ENCODE data around the gene PAGE2B.
"Not testable (repeated sequence)": the region's sequence is repeated elsewhere in the genome, so short reads cannot be mapped to it uniquely, and the experiment has no call there.

The PAGE2B gene

DNA sequence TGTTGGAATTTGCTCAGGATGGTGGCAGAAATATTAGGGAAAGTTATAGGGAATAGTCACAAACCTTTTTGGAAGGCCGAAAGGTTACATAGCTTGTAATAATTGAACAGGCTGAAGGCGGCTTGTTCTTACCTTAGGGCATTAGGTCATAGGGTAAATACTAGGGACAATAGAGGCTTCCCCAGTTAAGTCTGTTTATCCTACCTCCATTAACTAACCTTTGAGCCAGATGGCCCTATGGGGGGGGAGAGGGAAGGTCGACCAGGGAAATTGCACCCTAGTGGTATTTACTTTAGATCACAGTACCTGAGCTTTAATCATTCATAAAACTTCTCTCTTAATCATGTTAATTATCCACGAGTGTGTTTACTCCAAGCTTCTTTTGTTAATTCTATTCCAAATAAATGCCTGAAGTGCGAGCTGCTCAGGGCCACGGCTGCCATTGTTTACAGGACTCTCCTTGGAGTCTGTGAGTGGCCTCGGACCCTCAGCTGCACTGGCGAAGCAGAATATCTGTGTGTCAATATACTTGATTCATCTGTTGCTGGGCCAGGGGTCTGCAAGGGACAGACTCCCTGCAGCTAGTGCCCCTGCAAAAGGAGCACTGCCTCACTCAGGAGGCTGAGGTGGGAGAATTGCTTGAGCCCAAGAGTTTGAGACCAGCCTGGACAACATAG is 36.9 kb downstream of the PAGE2B start:
- no peak overlapping the region for H3K4me3 ChIP-seq (ENCODE audit: low read depth, low read length)
- TF ChIP-seq, protein P1, sequence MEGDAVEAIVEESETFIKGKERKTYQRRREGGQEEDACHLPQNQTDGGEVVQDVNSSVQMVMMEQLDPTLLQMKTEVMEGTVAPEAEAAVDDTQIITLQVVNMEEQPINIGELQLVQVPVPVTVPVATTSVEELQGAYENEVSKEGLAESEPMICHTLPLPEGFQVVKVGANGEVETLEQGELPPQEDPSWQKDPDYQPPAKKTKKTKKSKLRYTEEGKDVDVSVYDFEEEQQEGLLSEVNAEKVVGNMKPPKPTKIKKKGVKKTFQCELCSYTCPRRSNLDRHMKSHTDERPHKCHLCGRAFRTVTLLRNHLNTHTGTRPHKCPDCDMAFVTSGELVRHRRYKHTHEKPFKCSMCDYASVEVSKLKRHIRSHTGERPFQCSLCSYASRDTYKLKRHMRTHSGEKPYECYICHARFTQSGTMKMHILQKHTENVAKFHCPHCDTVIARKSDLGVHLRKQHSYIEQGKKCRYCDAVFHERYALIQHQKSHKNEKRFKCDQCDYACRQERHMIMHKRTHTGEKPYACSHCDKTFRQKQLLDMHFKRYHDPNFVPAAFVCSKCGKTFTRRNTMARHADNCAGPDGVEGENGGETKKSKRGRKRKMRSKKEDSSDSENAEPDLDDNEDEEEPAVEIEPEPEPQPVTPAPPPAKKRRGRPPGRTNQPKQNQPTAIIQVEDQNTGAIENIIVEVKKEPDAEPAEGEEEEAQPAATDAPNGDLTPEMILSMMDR (IDR thresholded peaks at IDR 0.05; ENCODE audit: low read depth, low read length) = no peak

DNA sequence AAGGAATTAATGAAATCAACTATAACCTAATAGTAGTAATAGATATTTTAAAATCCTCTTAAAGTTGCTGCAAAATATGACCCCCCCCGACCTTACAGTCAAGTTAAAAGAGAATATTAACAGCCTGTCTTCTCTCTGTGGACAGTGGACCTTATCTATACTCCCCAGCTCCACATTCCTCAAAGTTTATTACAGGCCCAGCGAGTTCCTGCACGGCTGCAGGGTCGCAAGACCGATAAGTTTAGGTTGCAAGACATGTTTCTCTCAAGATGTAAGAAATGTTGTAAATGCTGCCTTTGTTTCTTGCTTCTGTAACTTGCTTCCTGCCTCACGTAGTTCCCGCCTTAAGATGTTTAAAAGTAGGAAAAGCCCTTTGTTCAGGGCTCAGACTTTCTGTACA is 41.8 kb downstream of the PAGE2B start:
- not testable (repeated sequence) for H3K4me3 ChIP-seq (ENCODE audit: low read depth, low read length)

DNA sequence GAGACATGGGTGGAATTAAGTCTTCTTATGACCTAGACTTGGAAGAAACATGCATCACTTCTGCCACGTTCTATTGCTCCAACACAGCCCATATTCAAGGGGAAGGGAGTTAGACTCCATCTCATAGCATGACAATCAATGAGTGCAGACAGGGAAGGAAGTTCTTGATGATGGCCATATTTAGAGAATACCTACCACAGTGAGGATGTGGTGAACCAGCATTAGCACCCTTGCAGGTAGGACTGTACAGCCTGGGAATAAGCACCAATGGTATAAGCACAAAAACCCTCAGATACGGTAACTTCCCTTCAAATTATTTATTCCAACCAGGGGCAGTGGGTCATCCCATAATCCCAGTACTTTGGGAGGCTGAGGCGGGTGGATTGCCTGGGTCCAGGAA is 43.7 kb downstream of the PAGE2B start:
- TF ChIP-seq, protein P1 (IDR thresholded peaks at IDR 0.05; ENCODE audit: low read depth, low read length) = no peak
- H3K4me3 ChIP-seq (ENCODE audit: low read depth, low read length) = no peak overlapping the region

DNA sequence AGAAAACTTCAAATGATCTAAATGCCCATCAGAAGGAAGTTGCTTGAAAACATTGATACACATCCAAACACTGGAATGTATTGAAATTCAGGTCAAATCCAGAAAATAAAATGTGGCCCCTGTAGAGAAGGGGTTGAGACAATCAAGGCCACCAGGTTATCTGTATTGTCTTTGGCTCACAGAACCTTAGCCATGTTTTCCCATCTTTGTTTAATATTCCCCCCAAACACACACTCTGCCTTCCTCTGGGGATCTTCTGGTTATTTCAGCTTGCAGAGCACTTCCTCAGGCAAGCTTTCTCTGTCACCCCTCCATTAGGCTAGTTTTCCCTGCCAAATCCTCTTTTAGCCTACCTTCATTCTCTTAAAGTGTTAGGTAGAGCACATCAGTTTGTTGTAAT is 44.4 kb downstream of the PAGE2B start:
- no peak overlapping the region for H3K4me3 ChIP-seq (ENCODE audit: low read depth, low read length)
- TF ChIP-seq, protein P1 (IDR thresholded peaks at IDR 0.05; ENCODE audit: low read depth, low read length) = no peak

DNA sequence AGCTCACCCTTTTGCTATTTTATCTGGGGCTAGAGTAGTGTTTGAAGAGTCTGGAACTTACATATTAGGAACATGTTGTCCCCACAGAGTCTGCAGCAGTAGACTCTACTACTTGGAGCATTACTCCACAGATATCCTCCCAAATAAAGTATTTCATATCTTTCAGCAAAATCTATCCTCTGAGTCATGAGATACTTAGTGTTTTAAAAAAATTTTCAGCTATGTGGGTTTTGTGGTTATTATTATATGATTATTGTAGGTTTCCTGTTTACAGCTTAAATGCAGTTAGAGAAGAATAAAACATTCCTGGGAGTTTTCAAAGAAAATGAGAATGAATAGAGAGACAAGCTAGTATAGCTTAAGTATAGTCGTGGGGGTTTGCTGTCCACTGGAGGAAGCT is 44.9 kb downstream of the PAGE2B start:
- TF ChIP-seq, protein P1 (IDR thresholded peaks at IDR 0.05; ENCODE audit: low read depth, low read length) = no peak
- H3K4me3 ChIP-seq (ENCODE audit: low read depth, low read length) = no peak overlapping the region

DNA sequence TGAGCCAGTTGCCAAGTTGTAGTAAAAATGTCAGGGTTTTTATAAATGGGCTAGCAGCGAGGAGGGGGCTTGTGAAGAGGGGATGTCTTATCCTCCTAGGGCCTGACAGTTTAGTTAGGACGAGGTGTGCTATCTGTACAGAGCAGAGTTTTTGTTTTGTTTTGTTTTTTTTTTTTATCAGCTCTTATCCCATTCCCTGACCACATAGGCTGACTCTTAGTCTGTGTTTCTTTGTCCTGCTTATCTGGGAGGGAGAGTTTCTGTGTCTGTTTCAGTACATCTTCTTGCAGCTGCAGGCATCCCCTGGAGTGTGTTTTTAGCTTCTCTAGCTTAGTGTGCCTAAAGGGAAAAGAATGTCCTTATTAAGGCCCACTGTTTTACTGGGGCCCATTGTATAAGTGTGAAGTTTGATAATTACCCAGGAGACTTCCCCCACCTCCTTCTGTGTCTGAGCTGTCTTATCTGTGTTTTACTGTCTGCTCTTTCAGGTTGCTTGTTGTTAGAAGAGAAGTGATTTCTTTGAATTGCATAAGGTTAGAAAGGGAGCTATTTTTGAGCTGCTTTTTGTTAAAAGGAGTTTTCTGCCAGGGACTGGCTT is 46.0 kb downstream of the PAGE2B start:
- no peak overlapping the region for H3K4me3 ChIP-seq (ENCODE audit: low read depth, low read length)
- TF ChIP-seq, protein P1 (IDR thresholded peaks at IDR 0.05; ENCODE audit: low read depth, low read length) = no peak

DNA sequence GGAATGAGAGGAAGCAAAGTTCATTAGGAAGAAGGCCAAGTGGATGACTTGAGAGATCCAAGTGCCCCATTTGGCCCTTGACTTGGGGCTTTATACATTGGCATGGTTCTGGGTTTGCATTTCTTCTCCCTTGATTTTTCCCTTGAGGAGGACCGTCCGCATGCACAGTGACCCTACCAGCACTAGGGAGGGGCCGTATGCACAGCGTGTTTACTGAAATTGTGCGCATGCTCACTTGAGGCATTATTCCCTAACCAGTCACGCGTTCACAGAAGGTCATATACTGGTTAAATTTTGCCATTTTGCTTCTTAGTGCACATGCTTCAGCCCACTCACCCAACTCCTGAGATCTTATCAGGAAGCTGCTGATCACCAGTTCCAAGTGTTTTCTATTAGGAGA is 49.1 kb downstream of the PAGE2B start:
- no peak overlapping the region for H3K4me3 ChIP-seq (ENCODE audit: low read depth, low read length)
- TF ChIP-seq, protein P1 (IDR thresholded peaks at IDR 0.05; ENCODE audit: low read depth, low read length) = no peak

DNA sequence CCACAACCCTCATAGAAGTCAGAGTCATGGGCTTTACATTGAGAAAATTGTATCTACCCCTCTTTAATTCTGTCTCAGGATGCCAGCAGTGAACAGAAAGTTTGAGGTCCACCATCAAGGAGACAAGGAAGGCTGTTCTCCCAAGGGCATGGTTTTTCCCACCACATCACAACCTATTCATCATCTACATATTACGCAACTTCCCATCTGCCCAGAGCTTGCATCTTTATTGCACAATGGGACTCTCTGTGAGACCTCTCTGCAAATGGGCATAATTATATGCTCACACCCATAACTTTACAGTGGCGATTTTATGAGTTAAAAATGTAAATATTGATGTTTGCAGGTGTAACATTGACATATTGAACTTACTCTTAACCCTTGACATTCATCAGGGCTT is 52.9 kb downstream of the PAGE2B start:
- TF ChIP-seq, protein P1 (IDR thresholded peaks at IDR 0.05; ENCODE audit: low read depth, low read length) = no peak
- no peak overlapping the region for H3K4me3 ChIP-seq (ENCODE audit: low read depth, low read length)

All from WI38 (cell line).